Measurements from ENCODE around the gene AKT3.
A peak's percentile ranks its signal among the peaks of the same experiment; 100 is the strongest.

Gene AKT3

GRCh38 chr1:243501002-243501401 lies 349.0 kb downstream of the AKT3 start:
- DNase-seq, result no peak

GRCh38 chr1:243500512-243500911 lies 349.5 kb downstream of the AKT3 start:
- DNase-seq, result no peak

DNA sequence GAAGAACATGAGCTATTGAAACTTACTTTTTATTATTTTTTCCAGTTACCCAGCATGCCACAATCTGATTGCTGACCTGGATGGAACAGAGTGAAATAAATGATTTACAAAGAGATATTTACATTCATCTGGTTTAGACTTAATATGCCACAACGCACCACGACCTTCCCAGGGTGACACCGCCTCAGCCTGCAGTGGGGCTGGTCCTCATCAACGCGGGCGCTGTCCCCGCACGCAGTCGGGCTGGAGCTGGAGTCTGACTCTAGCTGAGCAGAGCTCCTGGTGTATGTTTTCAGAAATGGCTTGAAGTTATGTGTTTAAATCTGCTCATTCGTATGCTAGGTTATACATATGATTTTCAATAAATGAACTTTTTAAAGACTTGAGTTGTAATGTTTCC lies 350.3 kb downstream of the AKT3 start:
- DNase-seq, result no peak

GRCh38 chr1:243499248-243499647 lies 350.8 kb downstream of the AKT3 start:
- no peak for DNase-seq

DNA sequence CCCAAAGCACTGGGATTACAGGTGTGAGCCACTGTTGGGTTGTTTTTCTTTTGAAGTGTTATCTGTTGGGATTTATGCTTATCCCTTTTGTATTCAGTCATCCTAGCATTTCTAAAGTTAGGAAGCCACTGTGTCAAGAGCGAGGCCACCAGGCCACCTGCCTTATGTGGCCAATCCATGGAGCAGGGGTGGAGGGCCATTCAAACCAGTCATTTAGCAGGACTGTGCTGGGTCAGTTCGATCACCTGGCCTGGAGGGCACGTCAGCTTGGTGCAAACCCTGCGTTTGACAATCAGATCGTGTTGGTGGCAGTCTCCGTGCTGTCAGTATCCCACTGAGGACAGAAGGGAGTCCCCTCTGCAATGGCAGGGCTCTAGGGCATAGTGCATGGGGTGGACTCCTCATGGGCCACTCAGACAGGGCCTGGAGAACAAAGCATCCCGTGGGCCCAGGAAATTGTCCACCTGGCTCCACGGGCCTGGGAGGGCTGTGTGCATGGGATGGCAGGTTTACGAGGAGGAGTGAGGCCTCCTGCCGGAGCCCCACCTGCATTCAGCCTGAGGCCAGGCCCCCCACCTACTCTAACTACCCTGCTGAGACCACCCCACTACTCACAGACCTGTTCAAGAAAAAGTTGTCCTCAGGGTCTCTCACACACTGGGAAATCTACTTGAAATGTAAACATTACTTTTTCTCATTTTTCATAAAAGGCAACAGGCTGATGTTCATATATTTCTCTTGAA lies 351.9 kb downstream of the AKT3 start:
- DNase-seq, result no peak

DNA sequence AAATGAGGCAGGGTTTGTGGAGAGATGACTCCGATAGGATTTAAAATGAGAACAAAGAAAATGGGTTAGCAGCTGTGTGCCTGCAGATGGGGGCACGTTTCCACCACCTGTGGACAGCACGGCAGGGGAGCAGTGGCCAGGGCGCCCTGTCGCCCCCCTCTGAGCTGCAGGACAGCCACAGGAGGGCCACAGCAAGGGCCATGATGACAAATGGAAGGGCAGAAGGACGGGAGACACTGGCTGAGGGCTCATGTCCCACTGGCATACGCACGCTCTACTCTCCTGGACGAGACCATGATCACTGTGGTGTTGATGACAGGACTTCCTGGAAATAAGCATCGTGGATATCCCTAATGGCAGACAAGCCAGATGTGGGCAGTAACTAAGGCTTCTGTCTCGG lies 353.2 kb downstream of the AKT3 start:
- no peak for DNase-seq

DNA sequence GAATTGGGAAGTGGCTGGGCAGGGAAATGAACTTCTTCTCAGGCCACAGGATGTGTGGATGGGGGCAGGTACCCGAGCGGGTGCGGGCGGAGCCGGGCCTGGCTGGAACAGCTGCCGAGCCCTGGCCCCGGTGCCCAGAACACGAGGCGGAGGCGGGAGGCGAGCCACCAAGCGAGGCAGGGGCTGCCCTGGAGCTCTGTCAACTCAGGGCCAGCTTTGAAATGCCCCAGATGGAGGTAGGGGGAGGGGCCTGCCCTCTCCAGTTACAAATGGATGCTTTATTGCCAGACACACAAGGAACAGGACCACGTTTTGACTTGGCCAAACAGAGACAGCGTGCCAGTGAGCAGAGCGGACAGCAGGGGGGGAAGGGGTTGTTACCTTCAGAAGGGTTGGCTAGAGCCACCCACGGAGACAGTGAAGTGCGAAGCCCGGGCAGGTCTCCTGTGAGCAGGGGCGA lies 353.8 kb downstream of the AKT3 start:
- peak; percentile 80 for DNase-seq

GRCh38 chr1:243495442-243496186 lies 354.4 kb downstream of the AKT3 start:
- no peak for DNase-seq

- peak; percentile 22 for DNase-seq
These were observed 355.2 kb downstream of the AKT3 start for GRCh38 chr1:243494741-243495431.

- peak; percentile 53 for DNase-seq
These were observed 356.6 kb downstream of the AKT3 start for GRCh38 chr1:243493156-243494129.

DNA sequence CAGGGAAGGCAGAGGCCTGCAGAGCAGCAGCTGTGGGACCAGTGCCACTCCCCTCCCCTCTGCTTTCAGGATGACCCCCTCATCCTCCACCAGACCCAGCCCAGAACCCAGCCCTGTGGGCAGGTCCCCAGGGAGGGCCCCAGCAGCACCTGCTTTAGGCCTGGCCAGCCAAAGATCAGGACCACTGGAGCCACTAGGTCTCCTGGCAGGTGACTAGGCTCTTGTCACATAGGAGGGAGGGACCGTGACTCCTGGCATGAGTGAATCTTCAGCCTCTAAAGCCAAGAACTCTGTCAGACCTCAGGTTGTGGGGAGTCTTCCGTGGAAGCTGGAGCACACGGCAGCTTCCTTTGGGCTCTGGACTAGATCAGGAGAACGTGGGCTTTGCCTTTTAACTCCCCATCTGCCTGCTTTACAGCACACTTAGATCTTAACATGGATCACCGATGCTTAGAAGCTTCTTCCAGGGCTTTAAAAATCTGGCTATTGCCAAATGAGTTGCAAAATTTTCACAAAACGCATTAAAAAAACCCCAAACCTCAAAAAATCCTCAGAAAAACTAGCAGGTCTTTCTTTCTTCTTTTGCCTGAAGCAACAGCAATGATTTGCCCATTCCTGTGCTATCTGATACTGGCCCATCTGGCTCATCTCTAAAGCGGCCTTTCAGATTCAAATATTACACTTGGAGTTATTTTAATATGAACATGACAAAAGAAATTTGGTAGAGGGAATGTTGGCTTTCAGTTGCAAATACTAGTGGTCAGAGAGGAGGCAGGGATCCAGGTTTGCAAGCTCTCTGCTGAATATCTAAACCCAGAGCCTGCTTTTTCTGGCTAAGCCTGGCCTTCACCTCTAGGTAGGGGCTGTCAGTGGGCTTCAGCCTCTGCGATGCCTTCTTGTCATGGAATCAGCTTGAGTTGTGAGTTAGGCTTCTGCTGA lies 359.0 kb downstream of the AKT3 start:
- peak; percentile 49 for DNase-seq

DNA sequence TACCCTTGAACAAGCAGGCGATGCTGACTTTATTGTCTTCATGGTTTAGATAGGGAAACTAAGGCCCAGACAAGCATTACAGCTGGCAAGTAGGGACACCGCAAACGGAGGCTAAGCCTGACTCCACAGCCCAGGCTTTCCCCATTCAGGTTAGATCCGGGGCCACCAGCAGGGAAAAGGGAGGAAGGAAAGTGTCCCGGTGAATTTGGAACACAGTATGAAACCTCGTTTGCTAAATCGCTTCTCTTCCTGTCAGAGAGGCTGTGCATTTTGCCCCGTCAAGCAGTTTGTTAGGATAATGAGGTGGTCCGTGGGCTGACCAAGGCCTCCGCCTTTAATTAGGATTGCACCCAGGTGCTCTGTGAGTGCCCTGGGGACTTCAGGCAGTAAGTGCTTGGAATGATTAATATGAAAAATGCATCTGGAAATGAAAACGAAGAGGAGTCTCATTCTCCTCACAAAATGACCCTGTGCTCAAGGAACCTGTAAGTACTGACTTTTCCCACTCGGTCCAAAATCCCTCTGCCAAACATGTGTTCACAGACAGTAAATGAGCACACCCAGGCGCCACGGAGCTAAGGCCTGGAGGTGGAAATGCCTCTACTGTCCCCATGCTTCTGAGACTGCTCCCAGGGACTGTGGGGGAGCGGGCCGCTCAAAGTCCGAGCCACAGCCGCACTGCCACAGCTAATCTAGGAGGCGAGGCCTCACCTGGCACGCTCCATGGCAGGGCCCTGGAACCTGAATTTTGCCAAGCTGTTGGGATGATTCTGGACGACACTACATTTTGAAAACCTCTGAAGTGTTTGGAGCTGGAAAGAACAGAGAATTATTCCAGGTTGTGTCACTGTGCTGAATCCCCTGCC lies 360.1 kb downstream of the AKT3 start:
- no peak for DNase-seq

DNA sequence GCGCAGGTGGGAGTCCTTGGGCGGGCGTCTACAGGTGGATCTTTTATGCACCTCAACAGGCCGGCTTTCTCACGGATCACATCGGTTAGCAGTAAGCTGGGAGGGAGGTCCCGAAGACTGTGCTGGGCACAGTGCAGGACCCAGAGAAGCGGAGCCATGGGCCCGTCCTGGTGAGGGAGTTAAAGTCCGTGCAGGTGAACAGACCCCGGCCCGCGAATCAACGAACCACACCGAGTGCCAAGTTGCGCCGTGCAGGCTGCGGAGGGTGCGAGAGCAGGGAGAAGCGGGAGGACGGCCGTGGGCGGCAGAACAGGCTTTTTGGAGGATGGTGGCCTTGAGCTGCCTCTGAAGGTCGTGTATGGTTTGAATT lies 360.9 kb downstream of the AKT3 start:
- DNase-seq, result no peak

- no peak for DNase-seq
These were observed 361.4 kb downstream of the AKT3 start for GRCh38 chr1:243488459-243489157.

GRCh38 chr1:243487649-243488227 lies 362.3 kb downstream of the AKT3 start:
- no peak for DNase-seq

DNA sequence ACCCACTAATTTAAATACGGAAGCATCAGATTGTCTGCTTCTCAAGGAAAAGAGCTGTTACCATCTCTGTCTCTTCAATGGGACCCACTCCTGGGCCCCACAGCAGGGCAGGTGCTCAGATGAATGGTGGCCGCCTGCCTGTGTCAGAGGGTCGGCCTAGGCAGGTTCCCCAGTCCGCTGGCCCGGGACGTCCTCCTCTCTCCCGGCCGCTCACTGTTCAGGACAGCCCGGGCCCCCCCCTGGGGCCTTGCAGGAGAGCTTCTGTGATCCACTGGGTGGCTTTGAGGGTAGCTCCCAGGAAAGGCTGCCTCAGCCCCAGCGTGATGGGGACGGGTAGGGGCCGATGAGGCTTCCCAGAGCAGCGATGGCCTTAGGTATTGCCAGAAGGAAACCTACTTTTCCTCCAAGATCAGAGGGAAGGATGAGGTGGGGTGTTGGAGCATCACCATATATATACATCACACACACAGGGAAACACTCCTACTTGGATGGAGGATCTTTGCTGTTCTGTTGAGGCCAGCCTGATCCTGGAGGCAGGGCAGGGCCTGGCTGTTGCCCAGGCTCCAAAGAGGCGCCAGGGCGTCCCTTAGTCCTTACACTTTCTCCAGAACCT lies 362.9 kb downstream of the AKT3 start:
- no peak for DNase-seq

- no peak for DNase-seq
These were observed 366.1 kb downstream of the AKT3 start for GRCh38 chr1:243483952-243484351.

DNA sequence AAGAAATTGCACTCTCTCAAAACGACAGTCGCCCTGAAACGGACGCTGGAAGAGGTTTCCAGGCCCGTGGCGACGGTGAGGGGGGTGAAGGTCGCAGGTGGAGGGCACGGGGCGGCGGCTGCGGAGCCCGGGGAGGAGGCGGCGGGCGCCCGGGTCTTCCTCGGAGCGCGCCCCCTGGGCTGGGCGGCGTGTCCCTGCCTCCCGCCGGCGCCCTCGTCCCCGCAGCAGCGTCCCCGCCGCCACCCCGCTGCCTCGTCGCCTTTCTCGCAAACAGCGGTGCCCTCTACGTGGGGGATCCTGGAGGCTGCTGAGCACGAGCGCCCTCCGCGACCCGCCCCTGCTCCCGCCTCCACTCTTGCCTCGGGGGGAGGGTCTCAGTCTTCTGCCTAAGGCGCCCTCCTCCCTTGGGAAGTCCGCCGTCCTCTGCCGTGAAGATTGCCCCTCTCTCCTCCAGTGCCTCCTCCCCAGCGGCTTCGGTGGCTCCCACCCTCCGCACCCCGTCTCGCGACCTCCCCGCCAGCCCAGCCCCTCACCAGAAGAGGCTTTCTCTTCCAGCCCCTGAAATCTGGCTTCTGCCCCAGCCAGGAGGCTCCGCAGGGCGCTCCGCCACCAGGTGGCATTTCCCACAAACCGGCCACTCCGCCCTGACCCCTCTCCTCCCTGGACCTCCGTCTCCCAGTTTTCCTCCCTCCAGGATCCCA lies 366.8 kb downstream of the AKT3 start:
- no peak for DNase-seq
